GM13977 (cell line): ENCODE measurements around the gene ASGR1.

ENCODE experiments used
- DNase-seq: peaks from one replicate; pipeline ENCODE4 v3.0.0; 2012; ENCODE audit warnings: low spot score
- in situ Hi-C: fragments of 300-500 bp; cut with MboI; formaldehyde crosslinking; loops from one replicate; pipeline ENCODE4 v1.12.0; 2022; ENCODE audit warnings: low sequenced_read_pairs, low pct_unique_long_range_greater_than_20kb, mixed read lengths, inconsistent platforms; ENCODE audit not compliant: unreplicated experiment
- TF ChIP-seq, protein P1 (sequence below): IDR thresholded peaks from 2 replicates; pipeline ENCODE4 v1.5.1; 2012; ENCODE audit warnings: mild to moderate bottlenecking, control low read depth; ENCODE audit not compliant: insufficient read depth; ENCODE audit errors: extremely low read depth, missing control alignments

Gene ASGR1

DNA sequence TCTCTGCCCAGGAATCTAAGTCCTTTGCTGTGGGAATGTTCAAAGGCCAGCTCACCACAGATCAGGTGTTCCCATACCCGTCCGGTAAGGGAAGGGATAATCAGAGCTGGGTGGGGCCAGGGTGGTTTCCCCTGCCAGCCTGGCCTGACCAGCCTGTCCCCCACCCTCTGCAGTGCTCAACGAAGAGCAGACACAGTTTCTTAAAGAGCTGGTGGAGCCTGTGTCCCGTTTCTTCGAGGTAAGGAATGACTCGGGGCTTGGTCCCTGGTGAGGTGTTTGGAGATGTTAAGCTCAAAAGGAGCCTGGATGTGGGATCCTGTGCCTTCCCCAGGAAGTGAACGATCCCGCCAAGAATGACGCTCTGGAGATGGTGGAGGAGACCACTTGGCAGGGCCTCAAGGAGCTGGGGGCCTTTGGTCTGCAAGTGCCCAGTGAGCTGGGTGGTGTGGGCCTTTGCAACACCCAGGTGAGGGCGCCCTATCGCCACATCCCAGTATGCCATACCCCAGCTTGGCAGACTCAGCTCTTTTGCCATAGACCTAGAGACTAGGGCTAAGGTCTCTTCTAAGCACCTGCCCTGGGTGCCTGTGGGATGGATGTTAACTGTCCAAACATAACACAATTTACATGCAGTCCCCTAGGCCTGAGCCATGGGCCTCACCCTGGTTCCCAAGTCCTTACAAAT lies 41.6 kb upstream of the ASGR1 start:
- TF ChIP-seq, protein P1, sequence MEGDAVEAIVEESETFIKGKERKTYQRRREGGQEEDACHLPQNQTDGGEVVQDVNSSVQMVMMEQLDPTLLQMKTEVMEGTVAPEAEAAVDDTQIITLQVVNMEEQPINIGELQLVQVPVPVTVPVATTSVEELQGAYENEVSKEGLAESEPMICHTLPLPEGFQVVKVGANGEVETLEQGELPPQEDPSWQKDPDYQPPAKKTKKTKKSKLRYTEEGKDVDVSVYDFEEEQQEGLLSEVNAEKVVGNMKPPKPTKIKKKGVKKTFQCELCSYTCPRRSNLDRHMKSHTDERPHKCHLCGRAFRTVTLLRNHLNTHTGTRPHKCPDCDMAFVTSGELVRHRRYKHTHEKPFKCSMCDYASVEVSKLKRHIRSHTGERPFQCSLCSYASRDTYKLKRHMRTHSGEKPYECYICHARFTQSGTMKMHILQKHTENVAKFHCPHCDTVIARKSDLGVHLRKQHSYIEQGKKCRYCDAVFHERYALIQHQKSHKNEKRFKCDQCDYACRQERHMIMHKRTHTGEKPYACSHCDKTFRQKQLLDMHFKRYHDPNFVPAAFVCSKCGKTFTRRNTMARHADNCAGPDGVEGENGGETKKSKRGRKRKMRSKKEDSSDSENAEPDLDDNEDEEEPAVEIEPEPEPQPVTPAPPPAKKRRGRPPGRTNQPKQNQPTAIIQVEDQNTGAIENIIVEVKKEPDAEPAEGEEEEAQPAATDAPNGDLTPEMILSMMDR = peak; percentile 64
- DNase-seq = peak; percentile 79
- in situ Hi-C loops = no loop called here

DNA sequence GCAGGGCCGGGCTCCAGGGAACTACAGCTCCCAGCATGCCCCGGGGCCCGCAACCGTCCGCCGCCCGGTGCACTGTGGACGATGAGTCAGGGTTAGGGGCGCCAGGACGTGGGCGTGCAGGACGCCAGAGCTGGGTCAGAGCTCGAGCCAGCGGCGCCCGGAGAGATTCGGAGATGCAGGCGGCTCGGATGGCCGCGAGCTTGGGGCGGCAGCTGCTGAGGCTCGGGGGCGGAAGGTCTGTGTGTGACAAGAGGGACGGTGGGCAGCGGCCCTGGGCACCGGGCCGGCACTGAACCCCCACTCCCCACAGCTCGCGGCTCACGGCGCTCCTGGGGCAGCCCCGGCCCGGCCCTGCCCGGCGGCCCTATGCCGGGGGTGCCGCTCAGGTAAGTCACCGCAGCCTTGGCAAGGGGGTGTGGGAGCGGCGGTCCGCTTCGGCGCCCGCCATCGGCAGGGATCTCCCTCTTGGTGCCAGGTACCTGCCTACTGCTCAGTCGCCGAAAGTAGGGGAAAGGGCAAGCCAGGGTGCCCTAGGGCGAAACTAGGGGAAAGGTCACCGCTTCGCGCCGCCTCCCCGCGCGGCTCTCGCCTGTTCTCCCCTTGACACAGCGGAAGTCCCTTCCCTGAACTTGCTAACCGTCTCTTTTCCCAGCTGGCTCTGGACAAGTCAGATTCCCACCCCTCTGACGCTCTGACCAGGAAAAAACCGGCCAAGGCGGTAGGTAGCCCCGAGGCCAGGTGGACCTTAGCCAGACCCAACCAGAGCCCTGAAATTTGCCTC lies 40.8 kb upstream of the ASGR1 start, which contains the start of the genes ACADVL and DLG4:
TSS of gene ACADVL (plus strand) at position 127 of the 781 bp plus-strand sequence. CDS start at position 174, 47 bp downstream.
TSS of gene DLG4 (minus strand) at position 25 of the 781 bp plus-strand sequence.
- TF ChIP-seq, protein P1 = no peak
- DNase-seq = peak; percentile 94
- in situ Hi-C loops = no loop called here

DNA sequence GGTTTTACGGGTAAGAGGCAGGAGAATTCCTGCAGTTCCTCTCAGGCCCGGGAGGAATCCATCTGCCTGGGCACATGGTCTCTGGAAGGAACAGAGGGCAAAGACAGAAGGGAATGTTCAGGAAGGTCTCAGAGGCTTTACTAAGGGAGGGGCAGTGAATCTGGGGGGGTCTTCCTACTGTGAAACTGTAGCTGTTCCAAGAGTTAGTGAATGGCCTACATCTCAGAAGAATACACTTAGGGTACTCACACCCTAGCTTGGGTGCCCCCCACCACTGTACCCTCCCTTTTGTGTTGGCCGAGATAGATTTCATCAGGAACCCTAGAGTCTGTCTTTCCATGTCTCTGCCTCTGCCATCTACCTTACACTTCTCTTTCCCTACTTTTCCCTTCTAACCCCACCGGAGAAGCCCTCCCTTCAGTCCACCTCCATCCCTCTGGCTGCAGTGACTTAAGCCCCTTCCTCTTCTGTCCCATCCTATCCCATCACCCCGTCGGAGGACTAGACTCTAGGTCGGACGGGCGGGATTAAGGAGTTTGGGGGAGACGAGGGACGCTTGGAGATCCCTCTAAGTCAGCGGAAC lies 40.1 kb upstream of the ASGR1 start:
- in situ Hi-C loops = no loop called here
- TF ChIP-seq, protein P1 = no peak
- DNase-seq = no peak

DNA sequence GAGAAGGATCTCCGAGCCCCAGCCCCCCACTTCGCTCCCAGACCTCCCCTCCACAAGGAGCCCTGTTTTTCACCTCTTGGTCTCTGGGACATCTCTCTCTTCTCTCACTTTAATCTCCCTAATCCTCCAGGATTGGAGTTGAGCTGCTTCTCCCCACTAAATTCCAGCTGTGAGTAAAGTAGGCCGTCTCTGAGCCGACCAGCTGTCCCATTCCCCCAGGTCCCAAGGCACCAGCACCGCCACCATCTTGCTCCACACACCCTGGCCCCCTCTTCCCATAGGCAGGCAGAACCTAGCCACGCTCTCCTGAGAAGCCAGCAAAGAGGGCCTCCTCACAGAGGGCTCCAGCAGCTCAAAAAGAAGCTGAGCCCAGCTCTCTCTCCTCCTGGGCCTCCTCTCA lies 39.6 kb upstream of the ASGR1 start:
- in situ Hi-C loops = no loop called here
- TF ChIP-seq, protein P1 = no peak

DNA sequence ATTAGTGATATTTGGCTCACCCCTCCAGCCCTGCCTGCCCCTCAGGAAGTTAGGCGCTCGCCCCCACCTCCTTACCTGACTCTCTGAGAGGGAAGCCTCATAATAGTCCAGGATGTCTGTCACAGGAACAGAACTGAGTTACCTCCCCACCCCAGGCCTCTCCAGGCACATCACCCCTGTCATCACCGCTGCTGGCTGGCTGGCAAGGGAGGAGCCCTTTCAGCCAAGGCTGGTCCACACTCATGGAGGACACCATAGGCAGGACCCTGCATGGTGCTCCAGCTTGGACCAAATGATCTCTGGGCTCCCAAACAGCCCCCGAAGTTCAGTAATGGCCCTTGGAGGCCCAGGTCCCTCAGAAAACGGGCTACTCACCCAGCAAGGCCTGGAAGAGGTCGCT lies 39.0 kb upstream of the ASGR1 start:
- no peak for DNase-seq
- in situ Hi-C loops = no loop called here
- TF ChIP-seq, protein P1 = no peak

More for the DNA sequence above, 39.6 kb upstream of the ASGR1 start:
- no peak for DNase-seq

DNA sequence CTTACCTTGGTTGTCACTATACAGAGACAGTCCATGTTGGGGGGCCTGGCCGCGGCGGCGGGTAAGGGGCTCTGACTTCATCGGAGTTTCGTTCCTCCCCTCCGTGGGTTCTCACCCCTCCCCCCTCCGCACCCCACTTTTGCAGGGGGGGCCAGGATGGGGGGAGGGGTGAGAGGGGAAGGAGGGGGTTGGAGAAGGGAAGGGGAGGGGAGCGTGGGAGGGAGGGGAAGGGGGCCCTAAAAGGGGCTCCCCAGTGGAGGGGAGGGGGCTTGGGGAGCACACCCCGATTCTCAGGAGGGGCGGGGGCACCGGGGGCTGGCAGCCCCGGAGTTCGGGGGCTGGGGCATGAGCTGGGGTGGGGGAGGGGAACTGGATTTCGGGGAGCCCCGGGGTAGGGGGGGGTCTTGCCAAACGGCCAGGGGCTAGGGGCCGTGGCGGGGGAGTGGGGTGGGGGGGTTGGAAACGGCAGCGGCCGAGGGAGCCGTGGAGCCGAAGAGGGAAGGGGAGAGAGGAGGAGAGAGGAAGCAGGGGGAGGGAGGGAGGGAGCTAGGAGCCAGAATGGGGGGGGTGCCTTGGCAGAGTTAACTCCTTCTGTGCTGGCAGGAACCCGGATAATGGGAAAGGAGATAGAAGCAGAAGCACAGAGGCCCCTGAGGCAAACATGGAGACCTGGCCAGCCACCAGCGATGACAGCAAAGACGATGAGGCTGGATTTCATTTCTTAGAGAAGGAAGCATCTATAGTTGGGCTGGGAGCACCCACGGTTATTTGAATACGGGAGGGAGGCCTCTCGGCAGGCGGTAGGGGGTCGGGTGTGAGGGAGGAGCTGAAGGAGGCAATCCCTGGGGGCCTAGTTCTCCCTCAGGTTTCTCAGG lies 38.2 kb upstream of the ASGR1 start:
- in situ Hi-C loops = no loop called here
- peak; percentile 64 for DNase-seq
- TF ChIP-seq, protein P1 = no peak
